ENCODE measurements around the gene EML3.

Gene EML3

GRCh38 chr11:62552485-62553079 is 60.0 kb downstream of the EML3 start:
- peaks cover 6% of the 10 kb centered on the region for H3K27me3 ChIP-seq (ENCODE audit: control insufficient read depth, insufficient read depth, low read length)
- H3K4me3 ChIP-seq (ENCODE audit: low read length) = no peak overlapping the region
- H3K4me1 ChIP-seq (ENCODE audit: control insufficient read depth, insufficient read depth, low read length) = peaks cover 21% of the 10 kb centered on the region
- no peak overlapping the region for H3K27ac ChIP-seq (ENCODE audit: low read length)
- H3K36me3 ChIP-seq (ENCODE audit: control insufficient read depth, insufficient read depth, low read length) = no peaks in the 10 kb centered on the region; the same call in 1 of the 2 replicates
- WGBS (ENCODE audit: insufficient coverage, insufficient read length) = no CpG with 5 or more reads among the region's 4 CpGs
- no peaks in the 10 kb centered on the region for H3K9me3 ChIP-seq (ENCODE audit: control insufficient read depth, insufficient read depth, low read length)
- no peak for DNase-seq (ENCODE audit: low read depth, low spot score)

Data from iPS DF 6.9 (cell line).